Psoas muscle (tissue), 8 donors: Measurements from ENCODE around the gene FGD3. TPM values are rescaled to one million over a fixed set of nuclear protein-coding genes. Genes with fewer than 3 reads are reported as not detected.

Experiments
- ATAC-seq, 4 donors: fragments of 200-7000 bp; cut with Tn5 transposase; one replicate each; pipeline ENCODE4 v1.9.1; 2020; ENCODE audit warnings: moderate library complexity in 3 of 4, mild to moderate bottlenecking in 2 of 4
- DNase-seq, 2 donors: peaks; one replicate each; pipeline ENCODE4 v3.0.0-alpha.2; 2020
- H3K27ac ChIP-seq: fragments of 200-600 bp; one replicate; pipeline ENCODE4 v1.8.0; 2022
- H3K27me3 ChIP-seq, 3 donors: fragments of 200-600 bp in 1 of 3; one replicate each; pipeline versions ENCODE4 v1.6.1 to v1.8.0; 2013 to 2022; ENCODE audit warnings: low read length in 2 of 3, mild to moderate bottlenecking in 2 of 3, moderate library complexity in 1 of 3; ENCODE audit not compliant: insufficient read depth in 3 of 3
- H3K36me3 ChIP-seq, 2 donors: fragments of 200-600 bp in 1 of 2; one replicate each; pipeline versions ENCODE4 v1.6.1 to v1.8.0; 2013 to 2022; ENCODE audit warnings: low read depth in 1 of 2, mild to moderate bottlenecking in 1 of 2, moderate library complexity in 1 of 2; ENCODE audit not compliant: insufficient read depth in 1 of 2
- H3K4me1 ChIP-seq: fragments of 200-600 bp; one replicate; pipeline ENCODE4 v1.8.0; 2022
- H3K4me3 ChIP-seq: fragments of 200-600 bp; one replicate; pipeline ENCODE4 v1.8.0; 2022; ENCODE audit warnings: mild to moderate bottlenecking
- H3K9me3 ChIP-seq: fragments of 200-600 bp; one replicate; pipeline ENCODE4 v1.8.0; 2022
- WGBS, 3 donors: extraction: QIAGEN DNeasy Blood & Tissue Kit; methylation state at CpG; one replicate each; pipeline versions ENCODE4 v1.1.6 to v1.1.7; 2013; 5-methylcytosine and 5-hydroxymethylcytosine counted together
- intact Hi-C, 2 donors: fragments of 100-400 bp; cut with DNase I; formaldehyde crosslinking; loops; one replicate each; pipeline versions ENCODE4 v1.11.0 to v1.14.2; 2022
- polyA plus RNA-seq, 3 donors: library from polyadenylated mRNA; stranded (reverse); fragments of 200-250 nt; gene quantifications; one replicate each; pipeline ENCODE4 v1.2.3, GENCODE V29; 2013
- total RNA-seq, 4 donors: library from RNA; stranded (reverse); fragmentation: NEBNext Ultra II Directional in 2 of 4; extraction: Animal tissue kit (Norgen Biotek cat#: 25700) in 2 of 4; gene quantifications; one replicate each; pipeline versions ENCODE4 v1.2.1 to v1.2.4, GENCODE V29; 2021 to 2023
- TF ChIP-seq, protein P1 (sequence below): fragments of 200-600 bp; IDR thresholded peaks from one replicate; pipeline ENCODE4 v1.8.0; 2022; ENCODE audit warnings: antibody characterized with exemption
- donor health status: healthy with polysubstance abuse.
- donor health status: DM: no; HTN: no; CAD: no; lungs with moderate emphysema.
- donor health status: Bipolar disorder and iron deficiency.
- donor health status: healthy.
- donor health status: DM: yes; HTN: yes; CAD: no.
- donor health status: DM: no; HTN: no; CAD: no.
- donor health status: DM: no; HTN: no; CAD: no.
- donor health status: DM: yes; HTN: yes; CAD: no.

The FGD3 gene
- total and polyA plus RNA-seq, 7 donors, result 0.45 to 2.5 (median 1.2) TPM

DNA sequence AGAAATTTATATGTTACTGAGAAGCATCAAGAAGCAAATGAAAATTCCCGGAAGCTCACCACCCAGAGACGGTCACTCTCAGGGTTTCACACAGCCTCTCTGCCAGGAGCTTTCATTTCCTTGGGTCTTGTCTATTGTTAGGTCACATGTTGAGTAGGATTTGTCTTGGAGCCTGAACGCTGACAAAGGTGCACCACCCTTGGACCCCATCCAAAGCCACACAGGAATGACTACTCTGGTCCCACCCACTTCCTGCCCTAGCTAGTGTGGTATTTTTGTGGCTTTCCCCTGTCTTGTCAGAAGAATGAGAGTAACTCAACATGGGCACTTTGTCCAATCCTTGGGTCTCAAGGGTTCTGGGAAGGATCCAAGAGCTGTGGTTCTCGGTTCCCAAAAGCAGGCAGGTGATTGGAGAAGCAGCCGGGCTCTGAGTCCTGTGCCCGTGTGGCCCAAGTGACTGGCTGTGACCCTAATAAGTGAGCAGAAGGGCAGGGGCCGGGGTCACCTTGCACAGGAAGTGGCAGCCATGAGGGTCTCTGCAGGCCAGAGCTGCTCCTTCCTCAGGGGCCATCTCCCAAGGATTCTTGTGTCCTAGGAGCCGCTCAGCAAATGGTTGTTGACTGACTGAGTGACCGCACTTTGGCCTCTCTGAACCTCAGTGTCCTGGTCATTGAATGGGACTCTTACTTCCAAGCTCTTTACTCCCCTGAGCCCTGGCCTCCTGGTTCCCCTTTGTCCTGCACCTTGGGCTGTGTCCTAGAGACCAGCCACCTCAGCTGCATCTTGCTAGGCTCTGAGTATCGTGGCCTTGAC is 6.9 kb downstream of the FGD3 start:
- WGBS, 3 donors, result 73 to 79% (median 76%) methylated on average over 10 of the region's 10 CpGs
- no peak for DNase-seq
- intact Hi-C loops, result loop anchor here in 1 of 2 donors (5.0 kb wide), 1 partner anchor 77 kb away; the partner anchor contains the start of gene ZNF484
- no peaks in the 10 kb centered on the region for H3K27me3 ChIP-seq
- no peaks in the 10 kb centered on the region for H3K36me3 ChIP-seq
- peak in 1 of 4 donors; percentile 28 for ATAC-seq
- H3K9me3 ChIP-seq, result no peaks in the 10 kb centered on the region
- H3K4me3 ChIP-seq, result no peak overlapping the region
- H3K4me1 ChIP-seq, result no peaks in the 10 kb centered on the region
- TF ChIP-seq, protein P1, sequence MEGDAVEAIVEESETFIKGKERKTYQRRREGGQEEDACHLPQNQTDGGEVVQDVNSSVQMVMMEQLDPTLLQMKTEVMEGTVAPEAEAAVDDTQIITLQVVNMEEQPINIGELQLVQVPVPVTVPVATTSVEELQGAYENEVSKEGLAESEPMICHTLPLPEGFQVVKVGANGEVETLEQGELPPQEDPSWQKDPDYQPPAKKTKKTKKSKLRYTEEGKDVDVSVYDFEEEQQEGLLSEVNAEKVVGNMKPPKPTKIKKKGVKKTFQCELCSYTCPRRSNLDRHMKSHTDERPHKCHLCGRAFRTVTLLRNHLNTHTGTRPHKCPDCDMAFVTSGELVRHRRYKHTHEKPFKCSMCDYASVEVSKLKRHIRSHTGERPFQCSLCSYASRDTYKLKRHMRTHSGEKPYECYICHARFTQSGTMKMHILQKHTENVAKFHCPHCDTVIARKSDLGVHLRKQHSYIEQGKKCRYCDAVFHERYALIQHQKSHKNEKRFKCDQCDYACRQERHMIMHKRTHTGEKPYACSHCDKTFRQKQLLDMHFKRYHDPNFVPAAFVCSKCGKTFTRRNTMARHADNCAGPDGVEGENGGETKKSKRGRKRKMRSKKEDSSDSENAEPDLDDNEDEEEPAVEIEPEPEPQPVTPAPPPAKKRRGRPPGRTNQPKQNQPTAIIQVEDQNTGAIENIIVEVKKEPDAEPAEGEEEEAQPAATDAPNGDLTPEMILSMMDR, result no peak
- H3K27ac ChIP-seq, result no peak overlapping the region

DNA sequence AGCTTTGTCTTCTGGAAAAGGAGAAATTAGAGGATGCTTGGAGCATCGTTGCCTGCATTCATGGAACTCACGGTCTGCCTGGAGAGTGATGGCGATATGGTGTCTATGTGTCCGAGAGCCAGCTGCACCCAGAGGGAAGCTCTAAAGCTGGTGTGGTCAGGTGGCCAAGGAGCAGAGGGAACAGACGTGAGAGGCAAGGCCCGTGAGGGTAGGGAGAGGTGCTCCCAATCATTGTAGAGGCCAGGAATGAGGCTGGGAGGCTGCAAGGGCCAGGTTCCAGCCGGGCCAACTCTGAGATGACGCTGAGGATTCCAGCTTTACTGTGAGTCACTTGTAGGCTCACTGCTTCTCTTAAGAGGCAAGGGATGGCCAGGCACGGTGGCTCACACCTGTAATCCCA is 7.6 kb downstream of the FGD3 start:
- TF ChIP-seq, protein P1, result no peak
- ATAC-seq (no peak), DNase-seq (no peak)
- Histone ChIP-seq H3K27me3 (no peaks in the 10 kb centered on the region), H3K36me3 (no peaks in the 10 kb centered on the region), H3K4me3 (no peak overlapping the region), H3K27ac (no peak overlapping the region), H3K9me3 (no peaks in the 10 kb centered on the region), H3K4me1 (no peaks in the 10 kb centered on the region)
- 85 to 90% (median 87%) methylated on average over 9 of the region's 9 CpGs for WGBS, 3 donors
- intact Hi-C loops, result loop anchor here in 1 of 2 donors (5.0 kb wide), 1 partner anchor 78 kb away; the partner anchor contains the start of gene ZNF484

DNA sequence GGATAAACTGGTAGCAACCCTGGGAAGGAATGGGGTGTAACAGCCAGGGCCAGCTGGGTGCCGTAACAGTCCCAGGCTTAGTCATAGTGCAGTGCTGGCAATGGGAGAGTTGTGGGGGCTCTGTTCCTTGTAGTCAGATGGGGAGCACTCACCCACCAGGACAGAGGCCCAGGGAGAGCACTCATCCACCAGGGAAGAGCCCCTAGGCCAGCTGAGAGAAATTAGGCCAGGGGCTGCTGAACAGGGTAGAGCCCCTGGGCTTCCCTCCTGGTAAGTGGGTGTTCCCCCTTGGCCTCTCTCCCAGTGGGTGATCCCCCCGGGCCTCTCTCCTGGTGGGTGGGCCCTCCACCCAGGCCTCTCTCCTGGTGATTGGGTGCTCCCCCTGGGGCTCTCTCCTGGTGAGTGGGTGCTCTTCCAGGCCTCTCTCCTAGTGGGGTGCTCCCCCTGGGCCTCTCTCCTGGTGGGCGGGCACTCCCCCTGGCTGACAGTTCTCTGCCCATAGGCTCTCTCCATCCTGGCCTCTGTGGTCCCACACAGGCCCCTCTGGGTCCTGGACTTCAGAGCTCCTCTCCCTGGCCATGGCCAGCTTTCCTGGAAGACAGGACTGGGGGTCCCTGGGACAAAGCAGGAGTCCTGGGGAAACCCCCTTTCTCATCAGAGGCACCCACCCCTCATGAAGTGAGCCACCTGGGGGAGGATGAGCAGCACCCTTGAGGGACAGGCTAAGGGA is 13.4 kb downstream of the FGD3 start:
- WGBS, 3 donors, result 92 to 98% (median 96%) methylated on average over 3 of the region's 3 CpGs
- ATAC-seq, result no peak
- TF ChIP-seq, protein P1, result no peak

DNA sequence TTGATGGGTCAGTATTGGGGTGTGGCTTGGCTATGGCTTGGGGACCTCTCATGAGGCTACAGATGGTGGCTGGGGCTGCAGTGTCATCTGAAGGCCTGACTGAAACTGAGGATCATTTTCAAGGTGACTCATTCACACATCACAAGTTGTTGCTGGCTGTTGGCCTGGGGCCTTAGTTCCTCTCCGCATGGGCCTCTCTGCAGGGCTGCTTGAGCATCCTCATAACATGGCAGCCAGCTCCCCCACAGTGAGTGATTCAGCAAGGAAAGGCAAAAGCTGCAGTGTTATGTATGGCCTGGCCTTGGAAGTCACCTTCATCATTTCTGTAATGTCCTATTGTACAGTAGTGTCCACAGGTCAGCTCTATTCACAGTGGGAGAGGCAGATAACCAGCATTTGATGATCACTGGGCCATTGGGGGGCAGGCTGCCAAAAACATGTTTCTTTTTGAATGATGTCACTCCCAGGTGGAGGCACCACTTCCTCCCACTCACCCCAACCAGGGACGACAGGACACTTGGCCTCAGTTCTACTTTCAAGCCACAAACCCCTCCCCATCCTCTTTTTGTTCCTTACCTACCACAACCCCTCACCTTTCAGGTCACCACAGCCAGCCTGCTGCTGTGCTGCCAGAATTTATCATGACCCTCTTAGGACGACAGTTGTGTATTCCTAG is 14.4 kb downstream of the FGD3 start:
- TF ChIP-seq, protein P1, result no peak
- Histone ChIP-seq H3K4me3 (no peak overlapping the region), H3K27ac (no peak overlapping the region), H3K9me3 (no peaks in the 10 kb centered on the region), H3K4me1 (no peaks in the 10 kb centered on the region), H3K27me3 (peaks cover 0 to 2% (median 0%) of the 10 kb centered on the region in 3 donors), H3K36me3 (no peaks in the 10 kb centered on the region)
- DNase-seq, result no peak
- no peak for ATAC-seq
- 75 to 78% (median 77%) methylated on average over 3 of the region's 3 CpGs for WGBS, 3 donors
- intact Hi-C loops, result no loop called here

More for the DNA sequence above, 13.4 kb downstream of the FGD3 start:
- Histone ChIP-seq H3K27ac (no peak overlapping the region), H3K36me3 (no peaks in the 10 kb centered on the region), H3K4me3 (no peak overlapping the region), H3K4me1 (no peaks in the 10 kb centered on the region), H3K9me3 (no peaks in the 10 kb centered on the region), H3K27me3 (peaks cover 0 to 2% (median 0%) of the 10 kb centered on the region in 3 donors)
- no peak for DNase-seq
- intact Hi-C loops, result no loop called here
